ENCODE data around the gene RAD51AP2.

- no peak for TF ChIP-seq CTCF (IDR thresholded peaks at IDR 0.05)
- TF ChIP-seq POLR2AphosphoS5 (IDR thresholded peaks at IDR 0.05), result peak in 2 of 3 donors; percentile 54 to 59
- no peak for TF ChIP-seq POLR2A (IDR thresholded peaks at IDR 0.05)
- TF ChIP-seq EP300 (IDR thresholded peaks at IDR 0.05), result no peak
Observed at GRCh38 chr2:17540093-17540812, 22.0 kb upstream of the RAD51AP2 start, which contains the start of gene VSNL1.

All from stomach (tissue), 4 donors.